HEK293T (cell line): Measurements from ENCODE around the gene HOXC4.

Experiments
- CTBP1 ChIP-seq: fragments of 450-650 bp; IDR thresholded peaks from 2 replicates; pipeline ENCODE4 v1.6.1; 2016; ENCODE audit warnings: borderline replicate concordance
- L3MBTL2 ChIP-seq: fragments of 450-650 bp; conservative IDR thresholded peaks from 2 replicates; pipeline ENCODE4 v1.6.1; 2016; ENCODE audit warnings: mild to moderate bottlenecking

DNA sequence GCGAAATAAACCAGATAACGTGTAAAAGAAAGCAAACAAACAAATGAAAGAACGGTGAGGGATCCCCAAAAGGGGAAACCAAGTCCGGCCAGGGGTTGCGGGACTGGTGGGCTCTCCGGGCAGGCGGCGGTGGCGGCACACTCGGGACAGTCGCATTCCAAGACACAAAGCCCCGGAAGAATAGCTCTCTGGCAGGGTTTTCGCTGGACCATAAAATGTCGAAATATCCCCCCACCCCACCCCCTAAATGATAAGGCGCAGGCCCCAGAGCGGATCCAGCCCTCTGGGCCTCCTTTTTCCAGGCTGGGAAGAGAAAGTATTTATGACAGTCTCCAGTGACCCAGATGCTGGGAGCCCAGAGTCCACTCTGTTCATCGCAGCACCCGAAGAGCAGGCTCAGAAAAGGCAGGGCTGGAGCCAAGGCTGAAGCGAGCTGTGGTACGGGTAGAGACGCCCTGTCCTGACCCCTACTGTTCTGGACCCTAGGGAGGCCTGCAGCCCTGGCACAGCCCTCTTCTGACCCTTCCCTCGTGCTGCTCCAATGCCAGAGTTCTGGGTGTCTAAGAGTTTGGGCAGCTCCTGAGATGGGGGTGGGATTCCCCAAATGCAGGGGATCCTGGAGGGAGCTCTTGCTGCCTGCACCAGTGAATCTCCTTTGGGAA, 46.9 kb upstream of the HOXC4 start:
- TF ChIP-seq CTBP1 (no peak), L3MBTL2 (no peak)
